ENCODE measurements around the gene TEX36. TPM values are rescaled to one million over a fixed set of nuclear protein-coding genes. Genes with fewer than 3 reads are reported as not detected.

Gene TEX36
- total RNA-seq, 4 donors from 2014 or later: not detected

DNA sequence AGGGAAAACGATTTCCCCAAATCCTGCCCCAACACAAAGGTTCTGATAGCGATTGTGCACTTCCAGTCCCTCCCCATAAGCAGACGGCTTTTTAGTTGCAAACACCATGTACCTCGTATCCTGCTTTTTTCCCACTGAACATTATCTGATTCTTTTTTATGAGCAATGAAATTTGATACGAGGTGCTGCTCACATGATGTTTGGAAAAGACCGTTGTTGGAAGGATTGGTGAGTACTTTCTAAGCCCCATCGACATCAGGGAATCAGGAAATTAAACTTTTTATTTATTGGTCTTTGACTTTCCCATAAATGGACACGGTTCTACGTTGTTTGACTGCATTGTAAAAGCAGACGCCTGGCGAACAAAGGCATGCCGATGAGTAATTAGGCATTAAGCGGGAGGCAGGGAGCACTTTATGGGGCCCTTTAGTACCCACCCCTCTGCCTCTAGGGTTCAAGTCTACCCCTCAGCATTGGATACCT is 49.4 kb downstream of the TEX36 start:
- intact Hi-C loops (cut with DNase I; ENCODE audit: low total_unique reads): no loop called here
- whole genome bisulfite sequencing, 2 donors: 24 to 42% methylated on average over 13 of the region's 13 CpGs
- DNase-seq (ENCODE audit: low spot score in 2 of 2): no peak
- H3K4me3 ChIP-seq (ENCODE audit: low read depth, poor library complexity, severe bottlenecking): no peak overlapping the region
- TF ChIP-seq, protein P1, sequence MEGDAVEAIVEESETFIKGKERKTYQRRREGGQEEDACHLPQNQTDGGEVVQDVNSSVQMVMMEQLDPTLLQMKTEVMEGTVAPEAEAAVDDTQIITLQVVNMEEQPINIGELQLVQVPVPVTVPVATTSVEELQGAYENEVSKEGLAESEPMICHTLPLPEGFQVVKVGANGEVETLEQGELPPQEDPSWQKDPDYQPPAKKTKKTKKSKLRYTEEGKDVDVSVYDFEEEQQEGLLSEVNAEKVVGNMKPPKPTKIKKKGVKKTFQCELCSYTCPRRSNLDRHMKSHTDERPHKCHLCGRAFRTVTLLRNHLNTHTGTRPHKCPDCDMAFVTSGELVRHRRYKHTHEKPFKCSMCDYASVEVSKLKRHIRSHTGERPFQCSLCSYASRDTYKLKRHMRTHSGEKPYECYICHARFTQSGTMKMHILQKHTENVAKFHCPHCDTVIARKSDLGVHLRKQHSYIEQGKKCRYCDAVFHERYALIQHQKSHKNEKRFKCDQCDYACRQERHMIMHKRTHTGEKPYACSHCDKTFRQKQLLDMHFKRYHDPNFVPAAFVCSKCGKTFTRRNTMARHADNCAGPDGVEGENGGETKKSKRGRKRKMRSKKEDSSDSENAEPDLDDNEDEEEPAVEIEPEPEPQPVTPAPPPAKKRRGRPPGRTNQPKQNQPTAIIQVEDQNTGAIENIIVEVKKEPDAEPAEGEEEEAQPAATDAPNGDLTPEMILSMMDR (IDR thresholded peaks at IDR 0.05): no peak
- no peak for TF ChIP-seq POLR2A (IDR thresholded peaks at IDR 0.05)

DNA sequence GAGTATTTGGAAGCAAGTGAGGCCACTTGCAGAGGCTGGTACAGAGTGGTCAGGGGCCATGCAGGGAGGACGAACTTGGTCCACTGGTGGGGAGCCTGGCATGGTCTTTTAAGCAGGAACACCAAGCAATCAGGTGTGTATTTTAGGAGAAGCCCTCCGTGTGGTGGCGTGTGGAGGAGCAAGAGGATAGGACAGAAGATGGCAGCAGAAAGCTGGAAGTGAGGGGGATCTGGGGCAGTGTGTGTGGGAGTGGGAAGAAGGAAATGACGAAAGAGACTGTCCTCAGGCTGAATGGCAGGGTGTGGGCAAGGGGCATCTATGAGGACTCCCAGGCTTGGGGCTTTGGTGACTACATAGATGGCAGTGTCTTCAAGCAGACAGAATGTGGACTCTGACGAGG is 51.2 kb downstream of the TEX36 start:
- no peak for TF ChIP-seq POLR2A (IDR thresholded peaks at IDR 0.05)
- TF ChIP-seq, protein P1 (IDR thresholded peaks at IDR 0.05): no peak
- DNase-seq (ENCODE audit: low spot score in 2 of 2): no peak
- H3K4me3 ChIP-seq (ENCODE audit: low read depth, poor library complexity, severe bottlenecking): no peak overlapping the region
- intact Hi-C loops (cut with DNase I; ENCODE audit: low total_unique reads): no loop called here
- WGBS, 2 donors: 77 to 80% methylated on average over 5 of the region's 5 CpGs

DNA sequence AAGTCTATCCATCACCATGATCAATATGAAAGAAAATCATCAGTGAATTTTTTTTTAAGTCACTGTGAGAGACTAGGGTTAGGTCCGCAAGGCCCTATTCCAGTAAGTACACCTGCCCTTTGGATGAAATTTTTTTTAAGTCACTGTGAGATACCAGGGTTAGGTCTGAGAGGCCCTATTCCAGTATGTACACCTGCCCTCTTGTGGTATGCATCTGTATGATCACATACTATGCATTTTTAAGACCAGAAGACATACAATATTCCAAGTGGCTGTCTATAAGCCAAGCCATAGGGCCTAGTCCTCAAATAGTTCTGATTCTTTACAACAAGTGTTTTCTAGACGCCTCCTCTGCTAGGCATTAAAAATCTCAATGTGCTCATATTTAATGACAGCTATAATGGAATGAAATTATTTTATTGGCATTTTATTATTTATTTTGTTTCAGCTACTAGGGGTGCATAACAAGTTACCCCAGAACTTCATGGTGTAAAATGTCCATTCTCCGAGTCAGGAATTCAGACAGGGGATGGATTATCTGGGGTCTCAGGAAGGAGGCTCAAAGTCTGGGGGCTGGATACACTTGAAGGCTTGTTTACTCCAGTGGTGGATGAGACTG is 53.1 kb downstream of the TEX36 start:
- WGBS, 2 donors: 92% methylated on average over 3 of the region's 3 CpGs
- TF ChIP-seq POLR2A (IDR thresholded peaks at IDR 0.05): no peak
- TF ChIP-seq, protein P1 (IDR thresholded peaks at IDR 0.05): no peak
- DNase-seq (ENCODE audit: low spot score in 2 of 2): no peak
- intact Hi-C loops (cut with DNase I; ENCODE audit: low total_unique reads): no loop called here
- H3K4me3 ChIP-seq (ENCODE audit: low read depth, poor library complexity, severe bottlenecking): no peak overlapping the region

DNA sequence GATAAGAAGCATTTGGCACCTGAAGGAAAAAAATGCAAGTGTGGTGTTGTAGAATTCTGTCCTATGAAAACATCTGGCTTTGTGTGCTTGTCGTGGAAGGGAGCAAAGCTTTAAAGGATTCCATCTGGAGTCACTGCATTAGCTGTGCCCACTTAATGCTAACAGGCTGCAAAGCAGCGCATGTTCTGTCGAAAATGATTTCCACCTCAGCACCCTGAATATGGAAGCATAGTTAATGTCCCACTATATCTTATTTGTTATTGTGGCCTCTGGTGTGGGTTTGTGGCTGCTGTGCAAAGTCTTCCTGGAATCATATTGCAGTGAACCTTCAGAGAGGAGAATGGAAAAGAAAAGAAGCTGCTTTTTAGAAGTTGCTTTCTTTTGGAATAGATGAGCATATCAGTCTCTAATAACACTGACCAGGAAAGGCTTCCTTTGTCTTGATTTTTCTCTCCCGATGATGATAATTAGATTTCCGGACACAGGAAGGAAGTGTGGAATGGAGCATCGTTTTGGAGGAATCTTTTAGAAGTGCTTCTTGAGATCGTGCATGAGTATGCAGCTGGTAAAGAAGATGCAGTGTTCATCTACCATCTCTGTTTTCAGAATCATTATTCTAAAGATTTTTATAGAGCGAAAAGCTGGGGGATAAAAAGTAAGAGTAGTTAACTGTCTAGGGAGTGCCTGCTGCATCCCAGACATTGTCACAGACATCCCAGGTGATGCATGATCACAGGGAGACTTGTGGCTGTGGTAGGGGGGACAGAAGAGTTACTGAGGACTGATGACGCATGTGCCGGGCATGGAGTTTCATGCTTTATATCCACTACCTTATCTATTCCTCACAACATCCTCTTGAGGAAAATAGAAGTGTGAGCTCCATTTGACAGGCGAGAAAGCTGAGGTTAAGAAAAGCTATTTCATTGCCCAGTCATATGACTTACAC is 54.6 kb downstream of the TEX36 start:
- intact Hi-C loops (cut with DNase I; ENCODE audit: low total_unique reads): no loop called here
- 68 to 71% methylated on average over 11 of the region's 11 CpGs for WGBS, 2 donors
- no peak for TF ChIP-seq POLR2A (IDR thresholded peaks at IDR 0.05)
- TF ChIP-seq, protein P1 (IDR thresholded peaks at IDR 0.05): no peak

DNA sequence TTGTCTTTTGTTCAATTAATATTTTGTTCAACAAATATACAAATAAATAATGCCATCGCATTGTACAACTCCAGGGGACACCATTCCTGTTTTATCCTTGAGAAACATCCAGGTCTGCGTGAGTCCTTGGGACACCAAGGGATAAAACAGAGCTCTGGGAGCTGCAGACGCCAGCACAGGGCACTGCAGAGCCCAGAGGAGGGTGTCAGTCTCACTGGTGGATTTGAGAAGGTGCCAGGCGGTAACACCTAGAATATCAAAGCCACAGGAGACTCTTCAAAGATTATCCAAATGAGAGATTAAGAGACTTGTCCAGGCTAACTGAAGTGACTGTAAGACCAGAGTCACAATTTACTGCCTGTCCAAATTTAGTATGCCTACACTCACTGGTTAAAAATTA is 55.3 kb downstream of the TEX36 start:
- H3K4me3 ChIP-seq (ENCODE audit: low read depth, poor library complexity, severe bottlenecking): no peak overlapping the region
- intact Hi-C loops (cut with DNase I; ENCODE audit: low total_unique reads): no loop called here
- DNase-seq (ENCODE audit: low spot score in 2 of 2): no peak
- WGBS, 2 donors: 79 to 89% methylated on average over 4 of the region's 4 CpGs
- TF ChIP-seq, protein P1 (IDR thresholded peaks at IDR 0.05): no peak
- no peak for TF ChIP-seq POLR2A (IDR thresholded peaks at IDR 0.05)

More for the DNA sequence above, 54.6 kb downstream of the TEX36 start:
- no peak overlapping the region for H3K4me3 ChIP-seq (ENCODE audit: low read depth, poor library complexity, severe bottlenecking)
- no peak for DNase-seq (ENCODE audit: low spot score in 2 of 2)
